OCI-LY7 (cell line): Measurements from ENCODE around the gene GZF1. TPM values are rescaled to one million over a fixed set of nuclear protein-coding genes. Genes with fewer than 3 reads are reported as not detected.

Experiments
- BruUV-seq: library from RNA; stranded (reverse); fragments of 400-500 nt; replicated peaks from 2 replicates; lab custom pipeline; 2021; lab: Mats Ljungman, UMichigan
- CTCF ChIA-PET: fragments of 300-600 bp; sonication (Branson Sonifier 250); formaldehyde crosslinking; loops from one replicate; lab custom pipeline; 2022; ENCODE audit warnings: antibody characterized with exemption; ENCODE audit not compliant: unreplicated experiment; lab: Charles Lee
- POLR2A ChIA-PET: fragments of 300-600 bp; sonication (Branson Sonifier 250); formaldehyde crosslinking; loops from one replicate; lab custom pipeline; 2022; ENCODE audit warnings: antibody characterized with exemption; lab: Charles Lee
- DNase-seq: peaks from one replicate; pipeline ENCODE4 v3.0.0-alpha.2; 2015; ENCODE audit warnings: low spot score
- H2AFZ ChIP-seq: fragments of 200-600 bp; sonication (generic), shearing (Covaris generic); 2 replicates; pipeline ENCODE4 v1.6.1; 2014; ENCODE audit warnings: mild to moderate bottlenecking, antibody characterized with exemption, low read length, moderate library complexity
- H3K27ac ChIP-seq: fragments of 200-600 bp; sonication (generic); 2 replicates; pipeline ENCODE4 v1.5.1; 2014; ENCODE audit warnings: mixed run types, low read depth, mild to moderate bottlenecking, moderate library complexity, low read length, inconsistent platforms; ENCODE audit not compliant: poor library complexity, severe bottlenecking
- H3K36me3 ChIP-seq: fragments of 200-600 bp; sonication (generic); 2 replicates; pipeline ENCODE4 v1.6.1; 2014; ENCODE audit warnings: mild to moderate bottlenecking, antibody characterized with exemption, low read length, moderate library complexity, mixed read lengths; ENCODE audit not compliant: insufficient read depth
- H3K4me1 ChIP-seq: fragments of 200-600 bp; sonication (generic); 2 replicates; pipeline ENCODE4 v1.5.1; 2014; ENCODE audit warnings: mild to moderate bottlenecking, low read length; ENCODE audit not compliant: insufficient read depth, poor library complexity, severe bottlenecking
- H3K4me2 ChIP-seq: fragments of 200-600 bp; sonication (generic); 2 replicates; pipeline ENCODE4 v1.6.1; 2014; ENCODE audit warnings: mild to moderate bottlenecking, low read length
- H3K4me3 ChIP-seq: fragments of 200-600 bp; sonication (generic); 2 replicates; pipeline ENCODE4 v1.5.1; 2014; ENCODE audit warnings: mild to moderate bottlenecking, low read depth, low read length; ENCODE audit not compliant: poor library complexity, severe bottlenecking
- H3K79me2 ChIP-seq: fragments of 200-600 bp; sonication (generic); 2 replicates; pipeline ENCODE4 v1.6.1; 2016; ENCODE audit warnings: low read depth, mild to moderate bottlenecking, low read length, moderate library complexity, mixed read lengths; ENCODE audit not compliant: insufficient read depth
- H3K9me2 ChIP-seq: fragments of 200-600 bp; sonication (generic); 2 replicates; pipeline ENCODE4 v1.6.1; 2016; ENCODE audit warnings: mild to moderate bottlenecking, low read length, mixed read lengths; ENCODE audit not compliant: insufficient read depth
- H3K9me3 ChIP-seq: fragments of 200-600 bp; sonication (generic); 2 replicates; pipeline ENCODE4 v1.6.1; 2014; ENCODE audit warnings: mild to moderate bottlenecking, mixed run types, low read length, mixed read lengths
- H4K20me1 ChIP-seq: fragments of 200-600 bp; sonication (generic); 2 replicates; pipeline ENCODE4 v1.6.1; 2014; ENCODE audit warnings: mild to moderate bottlenecking, antibody characterized with exemption, low read length, moderate library complexity, mixed read lengths; ENCODE audit not compliant: insufficient read depth
- EZH2phosphoT487 ChIP-seq: fragments of 200-600 bp; sonication (generic); IDR thresholded peaks from 2 replicates; pipeline ENCODE4 v1.6.1; 2018; ENCODE audit warnings: low read depth, borderline replicate concordance, mild to moderate bottlenecking, mixed run types, antibody characterized with exemption, low read length, moderate library complexity, mixed read lengths
- intact Hi-C: fragments of 100-400 bp; cut with micrococcal nuclease; formaldehyde crosslinking; loops from one replicate; pipeline ENCODE4 v1.10.0; 2022; ENCODE audit not compliant: unreplicated experiment
- total RNA-seq, 2 experiments: library from RNA; depleted of rRNA in 1 of 2; stranded (reverse); fragments of >200 nt in 1 of 2; shearing (Covaris generic) in 1 of 2; gene quantifications; 2 replicates each; pipeline ENCODE4 v1.2.3, GENCODE V29; 2014 to 2022
- TF ChIP-seq, protein P1 (sequence below): fragments of 200-600 bp; sonication (generic); conservative IDR thresholded peaks from 2 replicates; pipeline ENCODE4 v1.5.1; 2014; ENCODE audit warnings: mild to moderate bottlenecking, antibody characterized with exemption, low read length, moderate library complexity, mixed read lengths

The GZF1 gene
- total RNA-seq, 2 experiments from 2014 or later = 17.1 to 17.7 TPM

DNA sequence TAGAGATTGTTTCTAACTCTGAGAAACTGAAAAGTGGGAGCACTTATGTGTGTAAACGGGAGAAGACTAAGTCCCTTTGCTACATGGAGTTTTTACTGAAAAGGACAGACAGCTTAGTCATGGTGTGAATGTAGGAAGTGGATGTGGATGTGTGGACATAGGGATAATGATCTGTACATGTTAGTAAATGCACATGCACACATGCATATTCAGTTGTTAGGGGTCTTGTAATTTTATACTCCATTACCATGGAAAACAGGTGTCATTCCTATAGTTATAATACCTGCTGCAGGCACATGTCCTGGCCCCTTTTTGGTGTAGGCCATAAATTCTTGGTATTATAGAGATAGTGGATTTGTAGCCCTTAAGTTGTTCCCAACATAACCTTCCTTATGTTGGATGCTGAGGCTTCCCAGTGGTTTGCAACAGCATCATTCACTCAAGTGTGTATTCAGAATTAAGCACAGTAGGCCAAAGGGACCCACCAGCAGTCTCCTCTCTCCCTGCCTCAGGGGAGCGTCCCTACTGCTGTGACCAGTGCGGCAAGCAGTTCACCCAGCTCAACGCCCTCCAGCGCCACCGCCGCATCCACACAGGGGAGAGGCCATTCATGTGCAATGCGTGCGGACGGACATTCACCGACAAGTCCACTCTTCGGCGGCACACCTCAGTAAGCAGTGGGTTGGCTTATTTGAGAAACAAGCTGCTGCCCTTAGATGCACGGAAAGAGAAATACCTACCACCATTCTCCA, 7.3 kb downstream of the GZF1 start:
- Histone ChIP-seq H3K79me2 (peaks cover 37% of the 10 kb centered on the region; the same call in 1 of the 2 replicates), H4K20me1 (peaks cover 7% of the 10 kb centered on the region), H3K27ac (no peak overlapping the region), H3K9me2 (no peaks in the 10 kb centered on the region), H3K36me3 (peaks cover 100% of the 10 kb centered on the region), H3K4me3 (no peak overlapping the region), H2AFZ (no peak overlapping the region), H3K4me1 (peaks cover 19% of the 10 kb centered on the region), H3K9me3 (0 out of 2 replicates have a peak, but pooled peaks cover 1% of the 10 kb centered on the region), H3K4me2 (no peak overlapping the region)
- BruUV-seq = no TSS peak
- intact Hi-C loops = no loop called here
- POLR2A ChIA-PET = interaction anchor here (1.2 kb wide), 1 partner anchor 11 kb away, joined by 3 read pairs; no protein-coding TSS in a partner anchor
- CTCF ChIA-PET = no interaction called here
- no peak for DNase-seq
- TF ChIP-seq, protein P1, sequence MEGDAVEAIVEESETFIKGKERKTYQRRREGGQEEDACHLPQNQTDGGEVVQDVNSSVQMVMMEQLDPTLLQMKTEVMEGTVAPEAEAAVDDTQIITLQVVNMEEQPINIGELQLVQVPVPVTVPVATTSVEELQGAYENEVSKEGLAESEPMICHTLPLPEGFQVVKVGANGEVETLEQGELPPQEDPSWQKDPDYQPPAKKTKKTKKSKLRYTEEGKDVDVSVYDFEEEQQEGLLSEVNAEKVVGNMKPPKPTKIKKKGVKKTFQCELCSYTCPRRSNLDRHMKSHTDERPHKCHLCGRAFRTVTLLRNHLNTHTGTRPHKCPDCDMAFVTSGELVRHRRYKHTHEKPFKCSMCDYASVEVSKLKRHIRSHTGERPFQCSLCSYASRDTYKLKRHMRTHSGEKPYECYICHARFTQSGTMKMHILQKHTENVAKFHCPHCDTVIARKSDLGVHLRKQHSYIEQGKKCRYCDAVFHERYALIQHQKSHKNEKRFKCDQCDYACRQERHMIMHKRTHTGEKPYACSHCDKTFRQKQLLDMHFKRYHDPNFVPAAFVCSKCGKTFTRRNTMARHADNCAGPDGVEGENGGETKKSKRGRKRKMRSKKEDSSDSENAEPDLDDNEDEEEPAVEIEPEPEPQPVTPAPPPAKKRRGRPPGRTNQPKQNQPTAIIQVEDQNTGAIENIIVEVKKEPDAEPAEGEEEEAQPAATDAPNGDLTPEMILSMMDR = no peak
- TF ChIP-seq EZH2phosphoT487 = no peak

DNA sequence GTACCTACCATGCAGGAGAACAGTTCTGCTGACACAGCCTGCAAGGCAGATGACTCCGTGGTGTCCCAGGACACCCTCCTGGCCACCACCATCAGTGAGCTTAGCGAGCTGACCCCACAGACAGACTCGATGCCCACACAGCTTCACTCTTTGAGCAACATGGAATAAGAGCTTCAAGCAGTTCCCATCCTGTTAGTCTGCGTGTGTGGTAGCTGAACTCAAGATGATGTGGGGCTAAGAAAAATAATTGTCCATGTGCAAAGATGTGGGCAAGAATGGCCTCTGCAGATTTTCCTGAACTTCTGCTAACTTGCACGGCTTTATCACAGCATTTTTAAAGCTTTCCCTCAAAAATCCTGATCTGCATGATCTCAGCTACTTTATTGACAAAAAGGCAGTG, 8.3 kb downstream of the GZF1 start:
- Histone ChIP-seq H4K20me1 (peaks cover 5% of the 10 kb centered on the region), H3K79me2 (peaks cover 27% of the 10 kb centered on the region; the same call in 1 of the 2 replicates), H3K36me3 (peaks cover 100% of the 10 kb centered on the region), H3K4me3 (no peak overlapping the region), H2AFZ (no peak overlapping the region), H3K27ac (no peak overlapping the region), H3K4me1 (peaks cover 17% of the 10 kb centered on the region), H3K4me2 (no peak overlapping the region), H3K9me2 (no peaks in the 10 kb centered on the region), H3K9me3 (0 out of 2 replicates have a peak, but pooled peaks cover 7% of the 10 kb centered on the region)
- CTCF ChIA-PET = no interaction called here
- no TSS peak for BruUV-seq
- intact Hi-C loops = no loop called here
- POLR2A ChIA-PET = no interaction called here
- no peak for DNase-seq
- TF ChIP-seq, protein P1 = no peak
- no peak for TF ChIP-seq EZH2phosphoT487

DNA sequence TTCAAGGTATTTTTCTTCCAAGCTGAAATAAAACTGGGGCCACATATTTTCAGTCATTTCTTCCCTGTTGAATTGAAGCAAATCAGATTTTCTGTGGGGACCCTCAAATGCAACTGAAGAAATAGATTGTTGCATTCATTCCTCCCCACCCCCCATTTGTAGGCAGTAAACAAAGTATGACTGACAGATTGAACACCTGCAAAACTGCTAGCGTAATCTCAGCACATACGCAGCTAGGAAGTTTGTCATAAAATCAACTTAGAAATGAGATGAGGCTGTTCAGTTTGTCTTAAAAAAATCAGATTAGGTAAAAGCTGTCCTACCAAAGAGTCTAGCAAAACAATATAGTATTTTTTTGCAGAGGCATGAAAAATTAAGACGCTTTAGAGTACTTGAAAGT, 8.9 kb downstream of the GZF1 start:
- H3K27ac ChIP-seq = no peak overlapping the region
- no peak overlapping the region for H3K4me2 ChIP-seq
- H3K4me1 ChIP-seq = peaks cover 15% of the 10 kb centered on the region
- peaks cover 100% of the 10 kb centered on the region for H3K36me3 ChIP-seq
- no peak for DNase-seq
- no peak overlapping the region for H2AFZ ChIP-seq
- no peaks in the 10 kb centered on the region for H3K9me2 ChIP-seq
- H3K79me2 ChIP-seq = peaks cover 24% of the 10 kb centered on the region; the same call in 1 of the 2 replicates
- H3K4me3 ChIP-seq = no peak overlapping the region
- ChIA-PET CTCF (no interaction called here), POLR2A (no interaction called here)
- no peak for TF ChIP-seq EZH2phosphoT487
- TF ChIP-seq, protein P1 = no peak
- H3K9me3 ChIP-seq = 0 out of 2 replicates have a peak, but pooled peaks cover 7% of the 10 kb centered on the region
- BruUV-seq = TSS peak; percentile 30
- intact Hi-C loops = no loop called here
- peaks cover 5% of the 10 kb centered on the region for H4K20me1 ChIP-seq
